Gastroesophageal sphincter (tissue), 4 donors: ENCODE data around the gene SACM1L. TPM values are rescaled to one million over a fixed set of nuclear protein-coding genes. Genes with fewer than 3 reads are reported as not detected.
A peak's percentile ranks its signal among the peaks of the same experiment; 100 is the strongest.

Source experiments
- ATAC-seq: fragments of 150-250 bp; one replicate; pipeline ENCODE4 v1.9.1; 2016; ENCODE audit warnings: mild to moderate bottlenecking, moderate library complexity
- H3K27ac ChIP-seq, 4 donors: fragments of 200-600 bp; sonication (generic) in 3 of 4; 1 replicate in 3 of 4; 2 replicates in 1 of 4; pipeline ENCODE4 v1.5.1; 2016 to 2019
- H3K27me3 ChIP-seq: fragments of 200-600 bp; sonication (generic); one replicate; pipeline ENCODE4 v1.5.1; 2019
- H3K36me3 ChIP-seq, 2 donors: fragments of 200-600 bp; sonication (generic); one replicate each; pipeline ENCODE4 v1.5.1; 2019; ENCODE audit warnings: control low read depth in 1 of 2
- H3K4me1 ChIP-seq, 3 donors: fragments of 200-600 bp; sonication (generic); 1 replicate in 2 of 3; 2 replicates in 1 of 3; pipeline ENCODE4 v1.5.1; 2016 to 2019; ENCODE audit warnings: control low read depth in 2 of 3
- H3K4me3 ChIP-seq, 2 donors: fragments of 200-600 bp; sonication (generic); one replicate each; pipeline ENCODE4 v1.5.1; 2019; ENCODE audit warnings: mild to moderate bottlenecking in 1 of 2, moderate library complexity in 1 of 2
- H3K9me3 ChIP-seq, 3 donors: fragments of 200-600 bp; sonication (generic); one replicate each; pipeline ENCODE4 v1.5.1; 2017 to 2019; ENCODE audit warnings: control low read depth in 2 of 3
- CTCF ChIP-seq, 4 experiments: fragments of 200-600 bp in 2 of 4; fragments of 450-650 bp in 2 of 4; sonication (generic) in 1 of 4; IDR thresholded peaks; one replicate each; pipeline ENCODE4 v1.5.1; 2017 to 2019; ENCODE audit warnings: antibody characterized with exemption in 4 of 4, mild to moderate bottlenecking in 2 of 4, moderate library complexity in 2 of 4
- EP300 ChIP-seq: sonication (generic); formaldehyde crosslinking; IDR thresholded peaks from one replicate; pipeline ENCODE4 v1.6.1; 2017; ENCODE audit warnings: antibody characterized with exemption, mild to moderate bottlenecking
- POLR2A ChIP-seq, 2 donors: fragments of 450-650 bp; IDR thresholded peaks; one replicate each; pipeline ENCODE4 v1.6.1; 2017; ENCODE audit warnings: antibody characterized with exemption in 2 of 2, mild to moderate bottlenecking in 2 of 2, moderate library complexity in 1 of 2
- POLR2AphosphoS5 ChIP-seq: sonication (generic); formaldehyde crosslinking; IDR thresholded peaks from one replicate; pipeline ENCODE4 v1.6.1; 2017; ENCODE audit warnings: antibody characterized with exemption
- WGBS, 2 donors: methylation state at CpG; one replicate each; pipeline ENCODE4 v1.1.5; 2018; ENCODE audit warnings: low coverage in 1 of 2; 5-methylcytosine and 5-hydroxymethylcytosine counted together
- total RNA-seq, 4 donors: library from RNA; depleted of rRNA; stranded (reverse); fragments of >200 nt; gene quantifications; one replicate each; pipeline ENCODE4 v1.1.0, GENCODE V29; 2016

SACM1L gene
- 10 to 100 TPM; 31.9 to 52.6 (median 38.2) TPM for total RNA-seq

- Histone ChIP-seq H3K4me1 (peaks cover 6 to 55% (median 28%) of the 10 kb centered on the region in 3 donors), H3K4me3 (peak within 1 kb of the TSS; percentile 88 to 89), H3K27ac (peak within 1 kb of the TSS; percentile 87 to 94 (median 91)), H3K27me3 (no peaks in the 10 kb centered on the region), H3K9me3 (no peaks in the 10 kb centered on the region), H3K36me3 (peaks cover 0 to 14% of the 10 kb centered on the region in 2 donors)
- ATAC-seq: peak; percentile 97
- TF ChIP-seq CTCF (IDR thresholded peaks at IDR 0.05): peak in 1 of 4 experiments; percentile 19
- TF ChIP-seq POLR2AphosphoS5: peak; percentile 92
- TF ChIP-seq EP300: no peak
- peak; percentile 71 to 76 for TF ChIP-seq POLR2A (IDR thresholded peaks at IDR 0.05)
- 0% methylated on average over 13 to 21 of the region's 81 CpGs for WGBS, 2 donors
Measured at GRCh38 chr3:45688882-45689786, at the start of gene SACM1L. TSS of gene SACM1L (plus strand) at chr3:45689396. CDS start at chr3:45689466, 70 bp downstream.

- Histone ChIP-seq H3K9me3 (no peaks in the 10 kb centered on the region), H3K4me3 (no peak overlapping the region), H3K4me1 (peaks cover 3 to 55% (median 25%) of the 10 kb centered on the region in 3 donors), H3K36me3 (peaks cover 0 to 19% of the 10 kb centered on the region in 2 donors), H3K27ac (no peak overlapping the region), H3K27me3 (no peaks in the 10 kb centered on the region)
- no peak for ATAC-seq
- no peak for TF ChIP-seq EP300
- TF ChIP-seq POLR2A (IDR thresholded peaks at IDR 0.05): no peak
- TF ChIP-seq CTCF (IDR thresholded peaks at IDR 0.05): no peak
- no peak for TF ChIP-seq POLR2AphosphoS5
- whole genome bisulfite sequencing, 2 donors: no CpG with 5 or more reads among the region's 1 CpG
Measured at GRCh38 chr3:45640091-45640507, 49.1 kb upstream of the SACM1L start.

- H3K4me1 ChIP-seq: peaks cover 3 to 53% (median 22%) of the 10 kb centered on the region in 3 donors
- WGBS, 2 donors: 81% methylated on average over 3 of the region's 4 CpGs; no CpG with 5 or more reads in 1 of the 2 donors
- no peak overlapping the region for H3K4me3 ChIP-seq
- no peak overlapping the region for H3K27ac ChIP-seq
- no peak for ATAC-seq
- TF ChIP-seq POLR2AphosphoS5 (no peak), CTCF (IDR thresholded peaks at IDR 0.05) (no peak), EP300 (no peak), POLR2A (IDR thresholded peaks at IDR 0.05) (no peak)
- no peaks in the 10 kb centered on the region for H3K27me3 ChIP-seq
- H3K36me3 ChIP-seq: peaks cover 0 to 19% of the 10 kb centered on the region in 2 donors
- H3K9me3 ChIP-seq: no peaks in the 10 kb centered on the region
Measured at GRCh38 chr3:45640724-45641361, 48.4 kb upstream of the SACM1L start.

GRCh38 chr3:45641756-45642155, 47.4 kb upstream of the SACM1L start:
- 82 to 100% methylated on average over 2 of the region's 2 CpGs for WGBS, 2 donors
- Histone ChIP-seq H3K4me1 (peaks cover 5 to 62% (median 22%) of the 10 kb centered on the region in 3 donors), H3K4me3 (no peak overlapping the region), H3K27me3 (no peaks in the 10 kb centered on the region), H3K36me3 (peaks cover 0 to 10% of the 10 kb centered on the region in 2 donors), H3K9me3 (no peaks in the 10 kb centered on the region), H3K27ac (no peak overlapping the region)
- no peak for ATAC-seq
- TF ChIP-seq POLR2A (IDR thresholded peaks at IDR 0.05): no peak
- no peak for TF ChIP-seq EP300
- no peak for TF ChIP-seq POLR2AphosphoS5
- TF ChIP-seq CTCF (IDR thresholded peaks at IDR 0.05): no peak
